Subcutaneous adipose tissue (tissue), 4 donors: Measurements from ENCODE around the gene FGR. TPM values are rescaled to one million over a fixed set of nuclear protein-coding genes. Genes with fewer than 3 reads are reported as not detected.

Experiments
- CTCF ChIP-seq: fragments of 450-650 bp; IDR thresholded peaks from one replicate; pipeline ENCODE4 v1.5.1; 2016; ENCODE audit warnings: low read depth, mild to moderate bottlenecking, control low read depth, antibody characterized with exemption, moderate library complexity
- total RNA-seq, 4 donors: library from RNA; depleted of rRNA; stranded (reverse); fragments of >200 nt; gene quantifications; one replicate each; pipeline ENCODE4 v1.1.0, GENCODE V29; 2016

Gene FGR
- total RNA-seq, 4 donors from 2014 or later = 22.4 to 179 (median 44.6) TPM

DNA sequence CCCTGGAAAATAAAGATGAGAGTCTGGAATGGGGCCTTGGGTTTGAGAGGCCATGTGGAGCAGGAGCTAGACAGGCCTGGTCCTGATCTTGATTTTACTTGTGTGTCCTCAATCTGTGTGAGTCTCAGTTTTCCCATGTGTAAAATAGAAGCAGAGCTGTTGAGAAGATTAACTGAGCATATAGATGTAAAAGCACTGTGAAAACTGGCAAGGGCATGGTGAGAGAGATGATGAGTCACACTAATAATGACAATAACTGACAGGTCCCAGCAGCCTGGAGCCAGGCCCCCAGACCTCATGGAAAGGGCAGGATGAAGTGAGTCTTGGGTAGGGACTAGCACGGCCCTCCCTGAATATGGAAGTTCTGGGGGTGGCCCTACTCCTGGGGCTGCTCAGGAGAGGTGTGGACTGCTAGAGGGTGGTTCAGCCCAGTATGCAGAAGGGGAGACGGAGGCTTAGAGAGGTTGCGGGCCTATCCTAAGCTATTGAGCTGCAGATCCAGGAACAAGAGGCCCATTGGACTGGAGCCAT lies 28.2 kb downstream of the FGR start:
- no peak for TF ChIP-seq CTCF

- TF ChIP-seq CTCF = no peak
These were observed 28.9 kb downstream of the FGR start for GRCh38 chr1:27605796-27606707.

- TF ChIP-seq CTCF = no peak
These were observed 29.7 kb downstream of the FGR start for GRCh38 chr1:27605300-27605766.

DNA sequence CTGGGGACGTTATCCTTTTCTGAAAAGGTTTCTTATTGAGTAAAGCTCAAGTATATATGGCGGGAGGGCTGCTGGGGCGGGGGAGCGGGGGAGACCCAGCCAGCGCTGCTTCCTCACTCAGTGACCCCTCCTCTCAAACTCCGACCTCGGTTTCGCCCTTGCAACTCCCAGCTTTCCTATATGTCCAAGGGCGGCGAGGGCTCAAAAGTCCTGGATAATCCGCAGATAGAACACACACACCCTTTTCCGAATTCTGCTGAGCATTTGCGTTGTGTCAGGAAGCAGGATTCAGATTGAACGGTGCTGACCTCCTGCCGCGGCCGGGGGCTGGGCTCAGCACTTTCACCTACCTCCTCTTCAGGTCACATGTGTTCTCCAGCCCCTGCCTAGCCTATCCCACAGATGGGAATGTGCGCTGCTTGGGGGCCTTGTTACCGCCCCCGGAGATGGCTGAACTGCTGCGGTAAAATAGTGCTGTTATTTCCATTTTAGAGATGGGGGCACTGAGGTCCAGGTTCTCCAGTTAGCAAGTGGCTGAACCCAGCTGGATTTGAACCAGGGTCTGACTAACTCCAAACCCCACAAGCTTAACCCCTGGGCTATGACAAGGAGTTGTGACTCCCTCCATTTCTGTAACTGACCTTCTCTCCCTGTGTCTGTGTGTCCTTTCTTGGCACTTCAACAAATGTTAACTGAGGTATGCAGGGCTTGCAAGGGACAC lies 30.2 kb downstream of the FGR start:
- TF ChIP-seq CTCF = no peak

GRCh38 chr1:27603681-27604578 lies 31.1 kb downstream of the FGR start, which contains the start of gene AHDC1:
Gene AHDC1 (minus strand): TSS chr1:27604144. CDS start chr1:27552115, 52,029 bp downstream.
- TF ChIP-seq CTCF = no peak

DNA sequence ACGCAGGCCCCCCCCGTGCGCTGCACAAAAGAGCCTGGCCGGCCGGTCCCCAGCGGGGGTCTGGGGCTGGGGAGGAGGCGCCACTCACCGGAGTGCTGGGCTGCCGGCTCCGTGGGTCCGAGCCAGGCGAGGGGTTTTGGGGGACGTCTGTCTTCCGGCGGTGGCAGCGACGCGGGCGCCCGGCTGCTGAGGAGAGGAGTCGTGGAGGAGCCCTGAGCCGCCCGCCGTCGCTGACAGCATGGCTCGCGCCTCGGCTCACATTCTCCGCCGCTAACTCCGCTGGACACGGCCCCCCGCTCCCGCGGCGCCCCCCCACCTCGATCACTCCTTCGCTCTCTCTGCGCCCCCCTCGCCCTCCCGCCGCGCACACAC lies 31.7 kb downstream of the FGR start:
- TF ChIP-seq CTCF = no peak
